Measurements from ENCODE around the gene DOCK10. TPM values are rescaled to one million over a fixed set of nuclear protein-coding genes. Genes with fewer than 3 reads are reported as not detected.

The DOCK10 gene
- total and polyA plus RNA-seq, 9 of the 15 experiments (the other 6 are each of a cell fraction or from before 2014, with no cell fraction given) = 0.01 to 0.87 (median 0.18) TPM

GRCh38 chr2:224995419-224995818 is 46.8 kb downstream of the DOCK10 start:
- TF ChIP-seq CREB3L1 (IDR thresholded peaks at IDR 0.05; ENCODE audit: borderline replicate concordance, low read depth) (no peak), ILK (tag; IDR thresholded peaks at IDR 0.05; ENCODE audit: borderline replicate concordance, low read depth) (no peak), ZC3H8 (IDR thresholded peaks at IDR 0.05) (no peak), ZC3H4 (CRISPR knock-in tag; IDR thresholded peaks at IDR 0.05; ENCODE audit: borderline replicate concordance) (no peak), ZNF57 (CRISPR knock-in tag; IDR thresholded peaks at IDR 0.05) (no peak), TAF1 (IDR thresholded peaks at IDR 0.05; ENCODE audit: control insufficient read depth, extremely low read depth, insufficient read depth, low read length, severe bottlenecking) (no peak), ZNF124 (CRISPR knock-in tag; IDR thresholded peaks at IDR 0.05) (no peak)
- H3K27ac ChIP-seq (ENCODE audit: extremely low read depth, low read depth, low read length) = no peak overlapping the region
- no peaks in the 10 kb centered on the region for H3K9me3 ChIP-seq (replicated peaks; ENCODE audit: control insufficient read depth, insufficient read depth, low read depth, low read length)
- H3K36me3 ChIP-seq (ENCODE audit: control insufficient read depth, insufficient read depth, low read length) = no peaks in the 10 kb centered on the region
- H3K9ac ChIP-seq (ENCODE audit: insufficient read depth in 1 of 2, low read depth in 2 of 2, low read length in 2 of 2) = no peak overlapping the region
- H3K4me2 ChIP-seq (ENCODE audit: insufficient read depth, low read length) = no peak overlapping the region
- no peaks in the 10 kb centered on the region for H3K4me1 ChIP-seq (replicated peaks in 1 of 2; ENCODE audit: control insufficient read depth in 2 of 2, insufficient read depth in 2 of 2, low read length in 2 of 2)
- H4K20me1 ChIP-seq (replicated peaks; ENCODE audit: control insufficient read depth, insufficient read depth, low read length) = no peaks in the 10 kb centered on the region
- CTCF ChIA-PET (ENCODE audit: low intra/inter-chr PET ratio) = no interaction called here
- intact Hi-C loops (cut with micrococcal nuclease) = no loop called here
- DNase-seq (ENCODE audit: extremely low read depth in 1 of 4, low spot score in 3 of 4) = no peak
- no peak overlapping the region for H2AFZ ChIP-seq (ENCODE audit: low read depth, low read length)
- no peak for ATAC-seq
- H3K27me3 ChIP-seq (ENCODE audit: control insufficient read depth in 2 of 2, insufficient read depth in 2 of 2, low read length in 2 of 2) = no peaks in the 10 kb centered on the region
- no peak overlapping the region for H3K4me3 ChIP-seq
- POLR2A ChIA-PET = no interaction called here
- in situ Hi-C loops (cut with MboI) = no loop called here
- no TSS peak for BruUV-seq (replicated peaks)
- no peak for FAIRE-seq
- WGBS (ENCODE audit: insufficient coverage, low coverage, missing lambda C conversion rate) = 0% methylated on average over 3 of the region's 3 CpGs
- H3K79me2 ChIP-seq (ENCODE audit: control insufficient read depth, insufficient read depth, low read length) = no peaks in the 10 kb centered on the region
- H3K9me1 ChIP-seq (ENCODE audit: control insufficient read depth, insufficient read depth, low read length) = no peaks in the 10 kb centered on the region

Measured in K562 (cell line).